Stimulated activated CD4-positive, alpha-beta T cell treated with anti-CD3 and anti-CD28 coated beads, Interleukin-1b, Interleukin-23, amount 100 ng/mL, for 4 hours (primary cell): ENCODE results near the gene KDM6B.
"Not testable (repeated sequence)": the region's sequence is repeated elsewhere in the genome, so short reads cannot be mapped to it uniquely, and the experiment has no call there.

Source experiments
- DNase-seq, 2 donors: peaks; one replicate each; pipeline ENCODE4 v3.0.0-alpha.2; 2020; ENCODE audit warnings: low read depth in 2 of 2

KDM6B gene

GRCh38 chr17:7833795-7834541, at the start of gene KDM6B:
TSS of gene KDM6B (plus strand) at chr17:7834217. CDS start at chr17:7845555, 11,338 bp downstream.
- DNase-seq: peak; percentile 75 to 81

- DNase-seq: no peak
Observed at GRCh38 chr17:7786866-7787265, 47.2 kb upstream of the KDM6B start.

GRCh38 chr17:7789131-7789530, 44.9 kb upstream of the KDM6B start:
- DNase-seq: no peak

GRCh38 chr17:7790150-7790549, 43.9 kb upstream of the KDM6B start:
- no peak for DNase-seq

- DNase-seq: no peak
Observed at GRCh38 chr17:7792611-7793010, 41.4 kb upstream of the KDM6B start.

GRCh38 chr17:7794075-7794663, 39.8 kb upstream of the KDM6B start:
- DNase-seq: no peak

- no peak for DNase-seq
Observed at GRCh38 chr17:7797976-7798375, 36.0 kb upstream of the KDM6B start.

- no peak for DNase-seq
Observed at GRCh38 chr17:7798839-7799238, 35.2 kb upstream of the KDM6B start.

GRCh38 chr17:7803981-7804380, 30.0 kb upstream of the KDM6B start:
- DNase-seq: no peak

- no peak for DNase-seq
Observed at GRCh38 chr17:7806587-7806986, 27.4 kb upstream of the KDM6B start.

GRCh38 chr17:7807206-7807605, 26.8 kb upstream of the KDM6B start:
- no peak for DNase-seq

- no peak for DNase-seq
Observed at GRCh38 chr17:7809086-7809790, 24.8 kb upstream of the KDM6B start.

- DNase-seq: not testable (repeated sequence)
Observed at GRCh38 chr17:7809791-7810343, 24.1 kb upstream of the KDM6B start.

GRCh38 chr17:7811251-7811650, 22.8 kb upstream of the KDM6B start:
- DNase-seq: no peak

- no peak for DNase-seq
Observed at GRCh38 chr17:7814969-7815368, 19.0 kb upstream of the KDM6B start.

- DNase-seq: no peak
Observed at GRCh38 chr17:7816926-7817642, 16.9 kb upstream of the KDM6B start.

GRCh38 chr17:7817643-7817964, 16.4 kb upstream of the KDM6B start:
- DNase-seq: no peak

- no peak for DNase-seq
Observed at GRCh38 chr17:7818026-7818425, 16.0 kb upstream of the KDM6B start.

GRCh38 chr17:7818746-7819645, 15.0 kb upstream of the KDM6B start:
- no peak for DNase-seq

- DNase-seq: no peak
Observed at GRCh38 chr17:7820231-7820630, 13.8 kb upstream of the KDM6B start.

GRCh38 chr17:7822126-7822525, 11.9 kb upstream of the KDM6B start:
- DNase-seq: no peak
